ENCODE measurements around the gene RDX.

Gene RDX

DNA sequence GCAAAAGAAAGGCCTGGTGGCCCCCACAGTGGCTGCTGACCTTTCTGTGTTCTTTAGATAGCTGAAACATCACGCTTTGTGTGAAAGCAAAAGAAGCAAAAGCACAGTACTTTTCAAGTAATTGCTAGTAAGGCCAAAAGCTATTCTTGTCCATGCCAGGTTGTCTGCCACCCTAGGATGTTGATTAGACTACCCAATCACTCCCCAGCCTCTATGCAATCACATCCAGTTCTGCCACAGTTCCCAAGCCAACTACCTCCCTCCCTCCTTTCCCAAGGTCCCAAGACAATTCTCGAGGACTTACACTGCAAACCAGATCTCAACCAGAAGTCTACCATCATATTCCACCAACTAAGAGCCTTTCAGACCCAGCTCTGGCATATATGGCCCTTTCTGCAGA, 46.2 kb downstream of the RDX start:
- Histone ChIP-seq H3K36me3 (ENCODE audit: control insufficient read depth, insufficient read depth, low read length) (peaks cover 4% of the 10 kb centered on the region), H3K4me3 (replicated peaks; ENCODE audit: low read depth, low read length) (no peak overlapping the region), H3K27me3 (replicated peaks; ENCODE audit: control insufficient read depth, insufficient read depth, low read length) (no peaks in the 10 kb centered on the region)
- no peak for DNase-seq (ENCODE audit: extremely low read depth, insufficient read length)
- TF ChIP-seq, protein P1, sequence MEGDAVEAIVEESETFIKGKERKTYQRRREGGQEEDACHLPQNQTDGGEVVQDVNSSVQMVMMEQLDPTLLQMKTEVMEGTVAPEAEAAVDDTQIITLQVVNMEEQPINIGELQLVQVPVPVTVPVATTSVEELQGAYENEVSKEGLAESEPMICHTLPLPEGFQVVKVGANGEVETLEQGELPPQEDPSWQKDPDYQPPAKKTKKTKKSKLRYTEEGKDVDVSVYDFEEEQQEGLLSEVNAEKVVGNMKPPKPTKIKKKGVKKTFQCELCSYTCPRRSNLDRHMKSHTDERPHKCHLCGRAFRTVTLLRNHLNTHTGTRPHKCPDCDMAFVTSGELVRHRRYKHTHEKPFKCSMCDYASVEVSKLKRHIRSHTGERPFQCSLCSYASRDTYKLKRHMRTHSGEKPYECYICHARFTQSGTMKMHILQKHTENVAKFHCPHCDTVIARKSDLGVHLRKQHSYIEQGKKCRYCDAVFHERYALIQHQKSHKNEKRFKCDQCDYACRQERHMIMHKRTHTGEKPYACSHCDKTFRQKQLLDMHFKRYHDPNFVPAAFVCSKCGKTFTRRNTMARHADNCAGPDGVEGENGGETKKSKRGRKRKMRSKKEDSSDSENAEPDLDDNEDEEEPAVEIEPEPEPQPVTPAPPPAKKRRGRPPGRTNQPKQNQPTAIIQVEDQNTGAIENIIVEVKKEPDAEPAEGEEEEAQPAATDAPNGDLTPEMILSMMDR (IDR thresholded peaks at IDR 0.05; ENCODE audit: insufficient read depth, low read length, poor library complexity, severe bottlenecking) = no peak

DNA sequence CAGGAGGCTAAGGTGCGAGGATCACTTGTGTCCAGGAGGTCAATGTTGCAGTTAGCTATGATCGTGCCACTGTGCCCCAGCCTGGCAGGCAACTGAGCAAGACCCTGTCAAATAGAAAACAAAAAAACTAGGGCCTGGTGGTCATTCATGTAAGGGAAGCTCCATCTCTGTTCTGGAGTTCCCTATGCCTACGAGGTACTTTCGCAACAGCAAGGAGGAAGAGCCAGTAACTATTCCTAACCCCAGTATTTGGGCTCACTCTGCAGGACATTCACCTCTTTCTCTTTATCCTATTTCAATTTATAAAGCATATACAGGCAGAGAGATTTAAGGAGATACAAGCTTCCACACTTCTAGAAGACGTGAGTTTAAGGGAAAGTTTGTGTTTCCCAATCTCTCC, 46.6 kb downstream of the RDX start:
- Histone ChIP-seq H3K27me3 (replicated peaks; ENCODE audit: control insufficient read depth, insufficient read depth, low read length) (no peaks in the 10 kb centered on the region), H3K36me3 (ENCODE audit: control insufficient read depth, insufficient read depth, low read length) (peaks cover 4% of the 10 kb centered on the region), H3K4me3 (replicated peaks; ENCODE audit: low read depth, low read length) (no peak overlapping the region)
- TF ChIP-seq, protein P1 (IDR thresholded peaks at IDR 0.05; ENCODE audit: insufficient read depth, low read length, poor library complexity, severe bottlenecking) = no peak
- no peak for DNase-seq (ENCODE audit: extremely low read depth, insufficient read length)

DNA sequence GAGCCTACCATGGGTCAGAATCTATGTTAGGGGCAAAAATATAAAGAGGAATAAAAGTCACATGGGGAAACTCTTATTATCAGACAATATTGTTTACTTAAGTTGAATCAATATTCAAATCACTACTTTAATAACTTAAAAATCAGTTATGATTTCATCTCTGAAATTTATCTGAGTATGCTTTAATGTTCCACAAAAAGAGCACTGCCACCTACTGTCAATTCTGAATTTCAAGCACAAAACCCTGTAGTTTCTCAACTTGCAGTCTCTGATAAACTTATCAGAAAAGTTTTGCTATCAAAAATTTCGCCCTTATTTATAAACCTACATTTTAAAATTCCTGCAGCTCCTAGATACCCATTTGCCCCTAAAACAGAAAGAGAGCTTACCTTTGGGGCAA, 47.3 kb downstream of the RDX start:
- Histone ChIP-seq H3K36me3 (ENCODE audit: control insufficient read depth, insufficient read depth, low read length) (peaks cover 4% of the 10 kb centered on the region), H3K4me3 (replicated peaks; ENCODE audit: low read depth, low read length) (no peak overlapping the region), H3K27me3 (replicated peaks; ENCODE audit: control insufficient read depth, insufficient read depth, low read length) (no peaks in the 10 kb centered on the region)
- TF ChIP-seq, protein P1 (IDR thresholded peaks at IDR 0.05; ENCODE audit: insufficient read depth, low read length, poor library complexity, severe bottlenecking) = peak; percentile 21
- no peak for DNase-seq (ENCODE audit: extremely low read depth, insufficient read length)

DNA sequence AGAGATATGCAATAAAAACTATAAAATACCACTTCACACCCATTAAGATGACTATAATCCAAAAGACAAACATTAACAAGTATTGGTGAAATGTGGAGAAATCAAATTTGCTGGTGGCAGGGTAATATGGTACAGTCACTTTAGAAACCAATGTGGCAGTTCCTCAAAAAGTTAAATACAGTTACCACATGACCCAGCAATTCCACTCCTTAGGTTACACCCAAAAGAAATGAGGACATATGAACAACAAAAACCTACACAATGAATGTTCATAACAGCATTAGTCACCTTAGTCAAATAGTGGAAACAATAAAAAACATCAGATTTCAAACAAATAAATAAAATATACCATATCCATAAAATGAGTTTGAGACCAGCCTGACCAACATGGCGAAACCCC, 52.6 kb downstream of the RDX start:
- TF ChIP-seq, protein P1 (IDR thresholded peaks at IDR 0.05; ENCODE audit: insufficient read depth, low read length, poor library complexity, severe bottlenecking) = no peak
- H3K4me3 ChIP-seq (replicated peaks; ENCODE audit: low read depth, low read length) = no peak overlapping the region
- H3K27me3 ChIP-seq (replicated peaks; ENCODE audit: control insufficient read depth, insufficient read depth, low read length) = no peaks in the 10 kb centered on the region
- peaks cover 2% of the 10 kb centered on the region for H3K36me3 ChIP-seq (ENCODE audit: control insufficient read depth, insufficient read depth, low read length)
- no peak for DNase-seq (ENCODE audit: extremely low read depth, insufficient read length)

DNA sequence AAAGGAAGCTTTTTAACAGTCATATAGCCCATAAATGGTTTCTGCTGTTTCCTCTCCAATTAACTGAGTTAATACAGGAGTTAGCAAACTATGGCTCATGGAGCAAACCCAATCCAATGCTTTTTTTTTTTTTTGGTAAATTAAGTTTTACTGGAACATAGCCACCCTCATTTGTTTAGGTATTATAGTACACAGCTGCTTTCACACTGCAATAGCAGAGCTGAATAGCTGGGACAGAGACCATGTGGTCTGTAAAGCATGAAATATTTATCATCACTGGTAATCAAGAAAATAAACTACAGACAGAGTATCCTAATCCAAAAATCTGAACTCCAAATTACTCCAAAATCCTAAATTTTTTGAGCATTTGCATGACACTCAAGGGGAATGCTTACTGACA, 53.7 kb downstream of the RDX start:
- no peaks in the 10 kb centered on the region; the same call in none of the 2 replicates for H3K36me3 ChIP-seq (ENCODE audit: control insufficient read depth, insufficient read depth, low read length)
- H3K27me3 ChIP-seq (replicated peaks; ENCODE audit: control insufficient read depth, insufficient read depth, low read length) = no peaks in the 10 kb centered on the region
- TF ChIP-seq, protein P1 (IDR thresholded peaks at IDR 0.05; ENCODE audit: insufficient read depth, low read length, poor library complexity, severe bottlenecking) = no peak
- DNase-seq (ENCODE audit: extremely low read depth, insufficient read length) = no peak
- H3K4me3 ChIP-seq (replicated peaks; ENCODE audit: low read depth, low read length) = no peak overlapping the region

GRCh38 chr11:110242188-110242587, 54.2 kb downstream of the RDX start:
- Histone ChIP-seq H3K4me3 (replicated peaks; ENCODE audit: low read depth, low read length) (no peak overlapping the region), H3K36me3 (ENCODE audit: control insufficient read depth, insufficient read depth, low read length) (no peaks in the 10 kb centered on the region; the same call in none of the 2 replicates)
- TF ChIP-seq, protein P1 (IDR thresholded peaks at IDR 0.05; ENCODE audit: insufficient read depth, low read length, poor library complexity, severe bottlenecking) = no peak

More at GRCh38 chr11:110242188-110242587, 54.2 kb downstream of the RDX start:
- DNase-seq (ENCODE audit: extremely low read depth, insufficient read length) = no peak
- H3K27me3 ChIP-seq (replicated peaks; ENCODE audit: control insufficient read depth, insufficient read depth, low read length) = no peaks in the 10 kb centered on the region
